ENCODE measurements around the gene DUSP23. TPM values are rescaled to one million over a fixed set of nuclear protein-coding genes. Genes with fewer than 3 reads are reported as not detected.

The DUSP23 gene
- total and polyA plus RNA-seq, 2 donors (not counting 3 experiments of a cell fraction or from before 2014, with no cell fraction given) = 82.5 to 197 TPM

DNA sequence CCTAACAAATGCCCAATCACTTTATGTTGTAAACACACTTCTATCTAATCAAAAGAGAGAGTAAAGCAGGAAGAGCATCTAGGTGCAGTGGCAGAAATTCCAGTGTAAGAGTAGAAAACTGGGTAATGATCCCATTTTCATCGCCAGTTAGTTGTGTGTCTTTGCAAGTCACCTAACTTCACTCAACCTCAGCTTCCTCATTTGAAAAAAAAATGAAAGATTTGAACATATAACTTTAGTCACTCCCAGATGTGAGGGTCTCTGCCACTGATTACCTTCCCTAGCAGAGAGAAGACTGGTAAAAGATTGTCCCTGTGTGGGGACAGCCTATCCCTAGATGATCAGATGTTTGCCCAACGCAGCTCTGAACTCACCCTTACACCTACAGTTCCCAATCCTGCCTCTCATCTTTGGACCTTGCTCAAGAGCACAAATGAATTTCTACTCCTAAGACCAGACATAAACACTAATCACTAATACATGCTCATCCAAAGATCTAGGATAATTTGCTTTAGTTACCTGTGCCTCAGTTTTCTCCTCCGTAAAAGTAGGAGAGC lies 25.2 kb upstream of the DUSP23 start:
- Histone ChIP-seq H3K27me3 (ENCODE audit: control insufficient read depth in 2 of 2, insufficient read depth in 2 of 2, low read length in 2 of 2) (no peaks in the 10 kb centered on the region), H3K9ac (replicated peaks; ENCODE audit: extremely low read depth, insufficient read depth, low read length) (no peak overlapping the region), H3K9me3 (replicated peaks; ENCODE audit: control insufficient read depth, insufficient read depth, low read length) (no peaks in the 10 kb centered on the region), H2AFZ (ENCODE audit: low read depth, low read length) (no peak overlapping the region), H3K4me1 (ENCODE audit: control insufficient read depth, extremely low read depth, insufficient read depth, low read length) (peaks cover 6% of the 10 kb centered on the region), H3K36me3 (ENCODE audit: control insufficient read depth in 2 of 2, extremely low read depth in 1 of 2, insufficient read depth in 2 of 2, low read length in 2 of 2) (no peaks in the 10 kb centered on the region), H3K4me2 (ENCODE audit: insufficient read depth, low read length) (no peak overlapping the region), H3K27ac (ENCODE audit: insufficient read depth, low read depth, low read length) (no peak overlapping the region), H3K79me2 (ENCODE audit: control insufficient read depth, insufficient read depth, low read length) (no peaks in the 10 kb centered on the region), H3K9me1 (replicated peaks; ENCODE audit: control insufficient read depth, extremely low read depth, insufficient read depth, low read length) (no peaks in the 10 kb centered on the region), H3K4me3 (replicated peaks in 1 of 3; ENCODE audit: insufficient read depth in 1 of 3, low read depth in 1 of 3, low read length in 3 of 3) (no peak overlapping the region), H4K20me1 (replicated peaks; ENCODE audit: control insufficient read depth, extremely low read depth, insufficient read depth, low read length) (no peaks in the 10 kb centered on the region)
- dilution Hi-C loops (cut with MboI; ENCODE audit: extremely low pct_ligation_motif_present, low sequenced_read_pairs) = no loop called here
- CTCF ChIA-PET = no interaction called here
- POLR2A ChIA-PET = no interaction called here
- intact Hi-C loops (cut with micrococcal nuclease) = no loop called here
- no peak for TF ChIP-seq GATA2 (IDR thresholded peaks at IDR 0.05; ENCODE audit: insufficient read depth, insufficient read length, low read depth, low read length)
- TF ChIP-seq, protein P1, sequence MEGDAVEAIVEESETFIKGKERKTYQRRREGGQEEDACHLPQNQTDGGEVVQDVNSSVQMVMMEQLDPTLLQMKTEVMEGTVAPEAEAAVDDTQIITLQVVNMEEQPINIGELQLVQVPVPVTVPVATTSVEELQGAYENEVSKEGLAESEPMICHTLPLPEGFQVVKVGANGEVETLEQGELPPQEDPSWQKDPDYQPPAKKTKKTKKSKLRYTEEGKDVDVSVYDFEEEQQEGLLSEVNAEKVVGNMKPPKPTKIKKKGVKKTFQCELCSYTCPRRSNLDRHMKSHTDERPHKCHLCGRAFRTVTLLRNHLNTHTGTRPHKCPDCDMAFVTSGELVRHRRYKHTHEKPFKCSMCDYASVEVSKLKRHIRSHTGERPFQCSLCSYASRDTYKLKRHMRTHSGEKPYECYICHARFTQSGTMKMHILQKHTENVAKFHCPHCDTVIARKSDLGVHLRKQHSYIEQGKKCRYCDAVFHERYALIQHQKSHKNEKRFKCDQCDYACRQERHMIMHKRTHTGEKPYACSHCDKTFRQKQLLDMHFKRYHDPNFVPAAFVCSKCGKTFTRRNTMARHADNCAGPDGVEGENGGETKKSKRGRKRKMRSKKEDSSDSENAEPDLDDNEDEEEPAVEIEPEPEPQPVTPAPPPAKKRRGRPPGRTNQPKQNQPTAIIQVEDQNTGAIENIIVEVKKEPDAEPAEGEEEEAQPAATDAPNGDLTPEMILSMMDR (IDR thresholded peaks at IDR 0.05; ENCODE audit: extremely low read depth in 1 of 2, insufficient read depth in 1 of 2, low read depth in 1 of 2, low read length in 2 of 2) = no peak
- no peak for TF ChIP-seq EZH2 (IDR thresholded peaks at IDR 0.05; ENCODE audit: borderline replicate concordance, low read depth, low read length, severe bottlenecking)
- TF ChIP-seq FOS (IDR thresholded peaks at IDR 0.05; ENCODE audit: borderline replicate concordance, insufficient read depth, low read length) = no peak
- TF ChIP-seq, protein P2, sequence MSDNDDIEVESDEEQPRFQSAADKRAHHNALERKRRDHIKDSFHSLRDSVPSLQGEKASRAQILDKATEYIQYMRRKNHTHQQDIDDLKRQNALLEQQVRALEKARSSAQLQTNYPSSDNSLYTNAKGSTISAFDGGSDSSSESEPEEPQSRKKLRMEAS (IDR thresholded peaks at IDR 0.05; ENCODE audit: insufficient read depth, insufficient read length) = no peak
- no peak for TF ChIP-seq JUN (IDR thresholded peaks at IDR 0.05; ENCODE audit: borderline replicate concordance, insufficient read depth, insufficient read length, low read depth)
- no peak for TF ChIP-seq POLR2AphosphoS5 (IDR thresholded peaks at IDR 0.05; ENCODE audit: insufficient read depth, low read depth, low read length)
- TF ChIP-seq MYC (IDR thresholded peaks at IDR 0.05; ENCODE audit: low read depth, low read length) = no peak
- TF ChIP-seq POLR2A (IDR thresholded peaks at IDR 0.05; ENCODE audit: low read depth, low read length) = no peak
- no TSS peak for BruUV-seq (replicated peaks)
- DNase-seq (ENCODE audit: low read depth, low spot score) (no peak), FAIRE-seq (no peak)
